Esophagus muscularis mucosa (tissue), 4 donors: Measurements from ENCODE around the gene OTOP3.

ENCODE experiments used
- CTCF ChIP-seq, 3 experiments: fragments of 200-600 bp in 2 of 3; fragments of 450-650 bp in 1 of 3; sonication (generic) in 2 of 3; IDR thresholded peaks; one replicate each; pipeline ENCODE4 v1.5.1; 2017 to 2019; ENCODE audit warnings: antibody characterized with exemption in 3 of 3, mild to moderate bottlenecking in 2 of 3, moderate library complexity in 1 of 3
- EP300 ChIP-seq: sonication (generic); formaldehyde crosslinking; IDR thresholded peaks from one replicate; pipeline ENCODE4 v1.6.1; 2017; ENCODE audit warnings: antibody characterized with exemption
- POLR2A ChIP-seq: fragments of 450-650 bp; IDR thresholded peaks from one replicate; pipeline ENCODE4 v1.6.1; 2017; ENCODE audit warnings: antibody characterized with exemption, moderate library complexity, mild to moderate bottlenecking, low read depth
- POLR2AphosphoS5 ChIP-seq, 2 donors: sonication (generic); formaldehyde crosslinking; IDR thresholded peaks; one replicate each; pipeline ENCODE4 v1.6.1; 2017; ENCODE audit warnings: antibody characterized with exemption in 2 of 2

GRCh38 chr17:74953134-74953687, 17.5 kb downstream of the OTOP3 start:
- TF ChIP-seq CTCF (IDR thresholded peaks at IDR 0.05), result no peak
- TF ChIP-seq POLR2A, result no peak
- TF ChIP-seq POLR2AphosphoS5 (IDR thresholded peaks at IDR 0.05), result no peak
- TF ChIP-seq EP300, result no peak
